Spinal cord (tissue), 10 donors: ENCODE results near the gene GNL2. TPM values are rescaled to one million over a fixed set of nuclear protein-coding genes. Genes with fewer than 3 reads are reported as not detected.
"Not testable (repeated sequence)": the region's sequence is repeated elsewhere in the genome, so short reads cannot be mapped to it uniquely, and the experiment has no call there.

Experiments
- DNase-seq, 6 donors: peaks; one replicate each; pipeline versions ENCODE4 v3.0.0 to v3.0.0-alpha.2; 2013 to 2015; ENCODE audit warnings: low spot score in 6 of 6, low read depth in 4 of 6
- H3K27ac ChIP-seq: one replicate; pipeline ENCODE4 v1.5.1; 2013; ENCODE audit warnings: low read depth, low read length, control low read depth
- H3K27me3 ChIP-seq: one replicate; pipeline ENCODE4 v1.6.1; 2013; ENCODE audit warnings: low read length; ENCODE audit not compliant: control insufficient read depth, insufficient read depth
- H3K36me3 ChIP-seq: one replicate; pipeline ENCODE4 v1.6.1; 2013; ENCODE audit warnings: low read length; ENCODE audit not compliant: control insufficient read depth, insufficient read depth
- H3K4me1 ChIP-seq: one replicate; pipeline ENCODE4 v1.6.1; 2013; ENCODE audit warnings: low read length; ENCODE audit not compliant: control insufficient read depth, insufficient read depth
- H3K4me3 ChIP-seq: one replicate; pipeline ENCODE4 v1.5.1; 2013; ENCODE audit warnings: low read depth, low read length, control low read depth
- H3K9me3 ChIP-seq: one replicate; pipeline ENCODE4 v1.6.1; 2013; ENCODE audit warnings: low read length; ENCODE audit not compliant: control insufficient read depth, insufficient read depth
- WGBS: methylation state at CpG from one replicate; pipeline ENCODE4 v1.1.5; 2013; ENCODE audit warnings: missing lambda C conversion rate; ENCODE audit not compliant: insufficient coverage; 5-methylcytosine and 5-hydroxymethylcytosine counted together
- polyA plus RNA-seq, 2 donors: library from polyadenylated mRNA; unstranded; fragments of 120-200 nt; gene quantifications; one replicate each; pipeline ENCODE4 v1.2.1, GENCODE V29; 2013; ENCODE audit not compliant: insufficient read length in 2 of 2
- total RNA-seq, 2 donors: library from RNA; depleted of rRNA in 1 of 2; stranded (reverse); fragments of 120-200 nt in 1 of 2; fragments of >200 nt in 1 of 2; gene quantifications; one replicate each; pipeline versions ENCODE4 v1.2.3 to v1.2.4, GENCODE V29; 2013 to 2014
- donor health status: healthy.

Gene GNL2
- total and polyA plus RNA-seq, 4 donors, result 37.3 to 67.6 (median 43.3) TPM

GRCh38 chr1:37561133-37562132, 34.3 kb downstream of the GNL2 start:
- peaks cover 27% of the 10 kb centered on the region for H3K36me3 ChIP-seq

GRCh38 chr1:37560401-37561132, 35.2 kb downstream of the GNL2 start:
- no peak overlapping the region for H3K27ac ChIP-seq
- H3K36me3 ChIP-seq, result peaks cover 24% of the 10 kb centered on the region
- no peaks in the 10 kb centered on the region for H3K27me3 ChIP-seq
- peaks cover 13% of the 10 kb centered on the region for H3K4me1 ChIP-seq
- 85% methylated on average over 4 of the region's 10 CpGs for WGBS
- no peaks in the 10 kb centered on the region for H3K9me3 ChIP-seq
- no peak overlapping the region for H3K4me3 ChIP-seq
- DNase-seq, result no peak

More at GRCh38 chr1:37561133-37562132, 34.3 kb downstream of the GNL2 start:
- WGBS, result 95% methylated on average over 18 of the region's 21 CpGs
- DNase-seq, result peak in 1 of 6 donors; percentile 18
- H3K27me3 ChIP-seq, result no peaks in the 10 kb centered on the region
- H3K4me3 ChIP-seq, result no peak overlapping the region
- H3K4me1 ChIP-seq, result peaks cover 13% of the 10 kb centered on the region
- H3K27ac ChIP-seq, result no peak overlapping the region
- H3K9me3 ChIP-seq, result no peaks in the 10 kb centered on the region

- H3K4me3 ChIP-seq, H3K27me3 ChIP-seq, DNase-seq, H3K9me3 ChIP-seq, H3K27ac ChIP-seq: not testable (repeated sequence)
- peaks cover 20% of the 10 kb centered on the region for H3K36me3 ChIP-seq
- 80% methylated on average over 8 of the region's 12 CpGs for WGBS
- H3K4me1 ChIP-seq, result peaks cover 13% of the 10 kb centered on the region
Observed at GRCh38 chr1:37559957-37560379, 35.8 kb downstream of the GNL2 start.

- Histone ChIP-seq H3K4me1 (peaks cover 17% of the 10 kb centered on the region), H3K9me3 (no peaks in the 10 kb centered on the region), H3K36me3 (peaks cover 19% of the 10 kb centered on the region), H3K27me3 (no peaks in the 10 kb centered on the region), H3K27ac (no peak overlapping the region), H3K4me3 (no peak overlapping the region)
- DNase-seq, result no peak
- WGBS, result 89% methylated on average over 4 of the region's 7 CpGs
Observed at GRCh38 chr1:37559080-37559479, 36.7 kb downstream of the GNL2 start.

GRCh38 chr1:37558411-37558810, 37.3 kb downstream of the GNL2 start:
- DNase-seq, result no peak
- Histone ChIP-seq H3K4me1 (peaks cover 18% of the 10 kb centered on the region), H3K4me3 (no peak overlapping the region), H3K27ac (no peak overlapping the region), H3K9me3 (no peaks in the 10 kb centered on the region), H3K36me3 (peaks cover 17% of the 10 kb centered on the region), H3K27me3 (no peaks in the 10 kb centered on the region)
- WGBS, result 80% methylated on average over 1 of the region's 1 CpG

GRCh38 chr1:37557402-37557801, 38.3 kb downstream of the GNL2 start:
- Histone ChIP-seq H3K4me1 (peaks cover 18% of the 10 kb centered on the region), H3K9me3 (no peaks in the 10 kb centered on the region), H3K27me3 (no peaks in the 10 kb centered on the region), H3K27ac (peak overlapping the region; percentile 66), H3K4me3 (peak overlapping the region; percentile 76), H3K36me3 (peaks cover 13% of the 10 kb centered on the region)
- no peak for DNase-seq
- WGBS, result no CpG with 5 or more reads among the region's 3 CpGs

GRCh38 chr1:37556712-37557196, 39.0 kb downstream of the GNL2 start, which contains the start of gene DNALI1:
DNALI1 (plus strand) TSS chr1:37556940; CDS start chr1:37556995, 55 bp downstream.
- no peaks in the 10 kb centered on the region for H3K9me3 ChIP-seq
- H3K4me3 ChIP-seq, result peak within 1 kb of the TSS; percentile 76
- peak; percentile 72 to 95 (median 80) for DNase-seq
- H3K4me1 ChIP-seq, result peaks cover 18% of the 10 kb centered on the region
- WGBS, result 2% methylated on average over 31 of the region's 31 CpGs
- peak within 1 kb of the TSS; percentile 66 for H3K27ac ChIP-seq
- peaks cover 7% of the 10 kb centered on the region for H3K36me3 ChIP-seq
- H3K27me3 ChIP-seq, result no peaks in the 10 kb centered on the region

GRCh38 chr1:37553927-37554808, 41.6 kb downstream of the GNL2 start, which contains the start of gene SNIP1:
SNIP1 (minus strand) TSS chr1:37554293; CDS start chr1:37554229, 64 bp downstream.
- Histone ChIP-seq H3K36me3 (peaks cover 3% of the 10 kb centered on the region), H3K27me3 (no peaks in the 10 kb centered on the region), H3K27ac (peak within 1 kb of the TSS; percentile 74), H3K9me3 (no peaks in the 10 kb centered on the region), H3K4me1 (peaks cover 18% of the 10 kb centered on the region), H3K4me3 (peak within 1 kb of the TSS; percentile 69)
- 9% methylated on average over 51 of the region's 54 CpGs for WGBS
- peak; percentile 85 to 99 (median 92) for DNase-seq

- peaks cover 18% of the 10 kb centered on the region for H3K4me1 ChIP-seq
- 0% methylated on average over 6 of the region's 11 CpGs for WGBS
- no peak overlapping the region for H3K27ac ChIP-seq
Observed at GRCh38 chr1:37553598-37553926, 42.2 kb downstream of the GNL2 start.

More at GRCh38 chr1:37553598-37553926, 42.2 kb downstream of the GNL2 start:
- no peaks in the 10 kb centered on the region for H3K9me3 ChIP-seq
- no peaks in the 10 kb centered on the region for H3K27me3 ChIP-seq
- peak overlapping the region; percentile 69 for H3K4me3 ChIP-seq
- DNase-seq, result no peak
- peaks cover 3% of the 10 kb centered on the region for H3K36me3 ChIP-seq
